ENCODE data around the gene ARF4.

ARF4 gene

GRCh38 chr3:57545636-57546268 lies 51.4 kb downstream of the ARF4 start:
- TF ChIP-seq CTCF (IDR thresholded peaks at IDR 0.05; ENCODE audit: low read depth, low read length, missing control alignments) = no peak
- in situ Hi-C loops (cut with HindIII; ENCODE audit: low pct_ligation_motif_present, low sequenced_read_pairs) = no loop called here
- no peak for DNase-seq
- Histone ChIP-seq H3K4me3 (ENCODE audit: low read depth, low read length) (no peak overlapping the region), H3K36me3 (replicated peaks) (no peaks in the 10 kb centered on the region), H3K27ac (no peak overlapping the region), H3K27me3 (replicated peaks) (no peaks in the 10 kb centered on the region)

GRCh38 chr3:57544181-57545125 lies 52.7 kb downstream of the ARF4 start, which contains the start of gene DNAH12:
DNAH12 (minus strand) TSS chr3:57544344; CDS start chr3:57542870, 1,474 bp downstream.
- no peak for DNase-seq
- Histone ChIP-seq H3K27ac (no peak within 1 kb of the TSS), H3K36me3 (replicated peaks) (no peaks in the 10 kb centered on the region), H3K27me3 (replicated peaks) (no peaks in the 10 kb centered on the region), H3K4me3 (ENCODE audit: low read depth, low read length) (peak within 1 kb of the TSS; percentile 43)
- in situ Hi-C loops (cut with HindIII; ENCODE audit: low pct_ligation_motif_present, low sequenced_read_pairs) = no loop called here
- no peak for TF ChIP-seq CTCF (IDR thresholded peaks at IDR 0.05; ENCODE audit: low read depth, low read length, missing control alignments)

DNA sequence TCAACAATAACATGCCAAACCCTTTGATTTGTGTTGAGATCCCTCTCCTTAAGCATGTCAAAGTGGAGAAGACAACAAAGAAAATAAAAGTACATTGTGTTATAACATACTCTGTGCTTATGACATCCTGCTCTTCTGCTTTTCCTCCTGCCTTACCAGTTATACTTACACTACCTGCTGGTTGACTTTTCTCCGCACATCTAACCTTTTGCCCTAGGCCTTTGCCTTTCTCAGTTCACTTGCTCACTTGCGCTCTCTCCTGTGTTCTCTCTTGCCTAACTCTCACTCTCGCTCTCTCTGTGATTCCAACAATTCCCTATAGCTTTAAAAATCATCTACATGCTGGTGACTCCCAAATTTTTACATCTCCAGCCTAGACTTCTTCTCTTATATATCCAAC lies 58.7 kb downstream of the ARF4 start:
- no peak overlapping the region for H3K27ac ChIP-seq
- H3K36me3 ChIP-seq (replicated peaks) = no peaks in the 10 kb centered on the region
- no peaks in the 10 kb centered on the region for H3K27me3 ChIP-seq (replicated peaks)
- TF ChIP-seq CTCF (IDR thresholded peaks at IDR 0.05; ENCODE audit: low read depth, low read length, missing control alignments) = no peak
- H3K4me3 ChIP-seq (ENCODE audit: low read depth, low read length) = no peak overlapping the region
- no peak for DNase-seq
- in situ Hi-C loops (cut with HindIII; ENCODE audit: low pct_ligation_motif_present, low sequenced_read_pairs) = no loop called here

GRCh38 chr3:57530071-57530608 lies 67.0 kb downstream of the ARF4 start:
- H3K27me3 ChIP-seq (replicated peaks) = no peaks in the 10 kb centered on the region
- no peak overlapping the region for H3K4me3 ChIP-seq (ENCODE audit: low read depth, low read length)
- no peak overlapping the region for H3K27ac ChIP-seq
- no peak for DNase-seq
- in situ Hi-C loops (cut with HindIII; ENCODE audit: low pct_ligation_motif_present, low sequenced_read_pairs) = no loop called here
- H3K36me3 ChIP-seq (replicated peaks) = no peaks in the 10 kb centered on the region
- no peak for TF ChIP-seq CTCF (IDR thresholded peaks at IDR 0.05; ENCODE audit: low read depth, low read length, missing control alignments)

Measured in brain microvascular endothelial cell (primary cell).